CD4-positive, alpha-beta T cell treated with Interleukin-17A for 1 hour (primary cell): ENCODE measurements around the gene POLR1G.
A peak's percentile ranks its signal among the peaks of the same experiment; 100 is the strongest.
"Not testable (repeated sequence)": the region's sequence is repeated elsewhere in the genome, so short reads cannot be mapped to it uniquely, and the experiment has no call there.

Source experiments
- DNase-seq: peaks from one replicate; pipeline ENCODE4 v3.0.0-alpha.2; 2020

The POLR1G gene

GRCh38 chr19:45423033-45423588 is 16.7 kb downstream of the POLR1G start:
- DNase-seq: no peak

- DNase-seq: peak; percentile 92
These were observed 17.2 kb downstream of the POLR1G start, which contains the start of gene ERCC1 for GRCh38 chr19:45423589-45424190. ERCC1 (minus strand) TSS chr19:45423917; CDS start chr19:45423374, 543 bp downstream.

- DNase-seq: peak; percentile 49
These were observed 18.0 kb downstream of the POLR1G start for GRCh38 chr19:45424191-45425058.

- no peak for DNase-seq
These were observed 22.2 kb downstream of the POLR1G start for GRCh38 chr19:45428384-45429231.

- not testable (repeated sequence) for DNase-seq
These were observed 23.5 kb downstream of the POLR1G start for GRCh38 chr19:45429896-45430295.

GRCh38 chr19:45431008-45431407 is 24.6 kb downstream of the POLR1G start:
- DNase-seq: not testable (repeated sequence)

GRCh38 chr19:45432543-45432942 is 26.1 kb downstream of the POLR1G start:
- not testable (repeated sequence) for DNase-seq

- no peak for DNase-seq
These were observed 30.9 kb downstream of the POLR1G start for GRCh38 chr19:45437328-45437727.

GRCh38 chr19:45439190-45439568 is 32.7 kb downstream of the POLR1G start:
- DNase-seq: no peak

- peak; percentile 91 for DNase-seq
These were observed 33.3 kb downstream of the POLR1G start for GRCh38 chr19:45439569-45440258.

GRCh38 chr19:45440259-45440638 is 33.8 kb downstream of the POLR1G start:
- DNase-seq: peak; percentile 17

- DNase-seq: no peak
These were observed 34.6 kb downstream of the POLR1G start for GRCh38 chr19:45440873-45441654.

GRCh38 chr19:45442408-45442777 is 35.9 kb downstream of the POLR1G start:
- no peak for DNase-seq

- DNase-seq: peak; percentile 76
These were observed 36.5 kb downstream of the POLR1G start for GRCh38 chr19:45442778-45443461.

GRCh38 chr19:45443462-45444317 is 37.2 kb downstream of the POLR1G start:
- peak; percentile 72 for DNase-seq

- DNase-seq: peak; percentile 91
These were observed 38.0 kb downstream of the POLR1G start for GRCh38 chr19:45444318-45445041.

- DNase-seq: no peak
These were observed 38.7 kb downstream of the POLR1G start for GRCh38 chr19:45445139-45445538.

- DNase-seq: peak; percentile 66
These were observed 39.9 kb downstream of the POLR1G start for GRCh38 chr19:45446295-45446694.

- DNase-seq: no peak
These were observed 40.5 kb downstream of the POLR1G start for GRCh38 chr19:45446944-45447343.
